Limb (tissue), 2 donors: Measurements from ENCODE around the gene DHRS11.
A peak's percentile ranks its signal among the peaks of the same experiment; 100 is the strongest.
"Not testable (repeated sequence)": the region's sequence is repeated elsewhere in the genome, so short reads cannot be mapped to it uniquely, and the experiment has no call there.

Source experiments
- DNase-seq, 2 donors: peaks; one replicate each; pipeline ENCODE4 v3.0.0-alpha.2; 2016; ENCODE audit errors: extremely low spot score in 2 of 2

Gene DHRS11

DNA sequence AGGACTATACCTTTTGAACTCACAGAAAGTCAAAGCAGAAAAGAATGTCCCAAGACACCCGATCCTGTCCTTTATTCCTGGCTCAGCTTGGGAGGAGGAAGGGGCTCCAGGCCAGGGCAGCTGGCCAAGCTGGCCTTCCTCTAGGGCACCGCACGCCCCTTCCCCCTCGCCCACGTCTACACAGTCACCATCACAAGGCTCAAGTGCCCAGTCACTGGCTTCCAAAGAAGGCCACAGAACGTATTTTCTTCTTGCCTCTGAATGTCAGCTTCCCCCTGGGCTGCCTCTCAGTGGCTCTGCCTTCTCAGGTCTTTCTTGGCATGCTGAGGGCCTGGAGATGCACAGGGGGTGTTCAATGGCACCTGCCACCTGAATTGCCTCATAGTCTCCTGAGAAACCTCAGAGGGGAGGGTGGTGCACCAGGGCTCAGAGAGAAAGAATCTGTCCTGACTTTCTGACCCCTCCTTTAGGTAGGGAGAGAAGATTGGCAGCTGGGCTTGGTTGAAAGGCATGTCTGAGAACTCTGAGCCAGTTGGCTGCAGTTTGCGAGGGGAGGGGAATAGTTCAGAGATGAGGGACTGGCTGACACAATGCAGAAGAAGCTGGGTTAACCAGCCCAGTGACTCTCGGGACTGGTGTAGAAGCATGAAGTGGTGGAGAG is 2.1 kb downstream of the DHRS11 start:
- DNase-seq, result no peak

DNA sequence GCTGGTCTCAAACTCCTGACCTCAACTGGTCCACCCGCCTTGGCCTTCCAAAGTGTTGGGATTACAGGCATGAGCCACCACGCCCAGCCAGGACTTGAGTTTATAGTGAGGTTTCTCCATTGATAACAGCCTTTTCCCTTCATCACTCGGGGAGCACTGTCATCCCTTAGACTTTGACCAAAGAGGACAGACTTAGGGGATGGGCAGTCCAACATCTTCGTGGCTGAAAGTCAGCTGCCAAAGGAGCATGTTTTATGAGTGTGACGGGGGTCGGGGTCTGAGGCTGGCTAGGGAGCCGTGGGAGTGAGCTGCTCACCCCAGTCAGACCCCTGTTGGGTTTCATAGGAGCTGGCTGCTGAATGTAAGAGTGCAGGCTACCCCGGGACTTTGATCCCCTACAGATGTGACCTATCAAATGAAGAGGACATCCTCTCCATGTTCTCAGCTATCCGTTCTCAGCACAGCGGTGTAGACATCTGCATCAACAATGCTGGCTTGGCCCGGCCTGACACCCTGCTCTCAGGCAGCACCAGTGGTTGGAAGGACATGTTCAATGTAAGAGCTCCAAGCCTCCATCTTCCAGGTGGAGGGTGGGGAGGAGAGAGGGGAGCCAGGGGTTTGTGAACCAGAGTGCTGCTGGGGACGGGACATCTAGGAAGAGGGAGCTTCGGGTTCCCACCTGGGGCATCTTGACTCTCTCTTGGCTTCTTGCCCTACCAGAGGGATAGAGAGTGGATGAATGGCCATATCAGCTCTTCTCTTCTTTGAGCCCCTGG is 3.1 kb downstream of the DHRS11 start:
- no peak for DNase-seq

DNA sequence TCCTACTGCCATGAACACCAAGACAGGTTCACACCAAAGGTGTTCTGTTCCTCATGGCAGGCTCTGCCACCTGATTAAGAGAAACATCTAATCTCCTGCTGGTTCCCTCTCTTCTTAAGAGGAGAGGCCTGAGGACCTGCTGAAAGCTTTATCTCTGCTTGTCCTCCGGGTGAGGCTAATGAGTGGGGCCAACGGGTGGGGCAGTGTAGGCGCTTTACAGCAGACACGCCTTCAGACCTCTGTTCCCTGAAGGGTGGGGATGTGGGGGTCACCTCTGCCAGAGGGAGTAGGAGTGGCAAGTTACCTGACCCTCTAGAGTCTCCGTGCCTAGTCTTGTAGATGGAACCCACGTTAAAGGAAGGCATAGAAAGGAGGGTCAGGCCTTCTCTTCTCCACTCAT is 5.5 kb downstream of the DHRS11 start:
- DNase-seq, result no peak

DNA sequence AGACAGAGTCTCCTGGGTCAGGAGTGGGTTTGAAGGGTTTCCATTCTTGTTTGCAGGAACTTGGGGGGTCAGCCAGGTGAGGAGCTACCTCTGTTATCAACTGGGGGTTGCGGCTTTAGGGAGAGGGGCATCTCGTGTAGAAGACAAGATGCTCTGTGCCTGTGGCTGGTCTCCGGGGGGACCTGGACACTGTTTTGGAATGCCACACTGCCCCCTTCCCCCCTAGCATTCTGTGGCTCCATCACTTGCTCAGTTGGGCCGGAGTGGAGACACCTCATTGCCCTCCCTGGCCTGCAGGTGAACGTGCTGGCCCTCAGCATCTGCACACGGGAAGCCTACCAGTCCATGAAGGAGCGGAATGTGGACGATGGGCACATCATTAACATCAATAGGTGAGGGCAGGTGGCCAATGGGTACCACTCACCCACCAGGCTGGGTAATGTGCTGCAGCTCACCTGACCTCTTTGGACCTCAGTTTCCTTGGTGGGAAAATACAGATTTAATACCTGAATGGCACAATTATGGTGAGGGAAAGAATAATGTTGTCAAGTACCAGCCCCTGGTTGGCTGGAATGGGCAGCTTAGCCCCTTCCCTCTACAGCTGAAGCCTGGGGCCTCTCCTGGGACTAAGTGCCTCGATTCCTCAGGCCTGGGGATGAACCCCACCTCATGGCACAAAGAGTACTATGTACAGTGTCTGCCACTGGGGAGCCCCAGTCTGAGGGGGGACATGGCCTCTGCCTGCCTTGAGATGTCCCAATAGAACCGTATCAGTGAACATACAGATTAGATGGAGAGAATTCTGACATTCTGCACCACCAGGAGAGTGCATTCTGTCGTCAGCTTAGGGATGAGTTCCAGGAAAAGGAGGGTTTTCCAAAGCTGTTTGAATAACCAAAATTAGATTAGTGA is 6.4 kb downstream of the DHRS11 start:
- no peak for DNase-seq

DNA sequence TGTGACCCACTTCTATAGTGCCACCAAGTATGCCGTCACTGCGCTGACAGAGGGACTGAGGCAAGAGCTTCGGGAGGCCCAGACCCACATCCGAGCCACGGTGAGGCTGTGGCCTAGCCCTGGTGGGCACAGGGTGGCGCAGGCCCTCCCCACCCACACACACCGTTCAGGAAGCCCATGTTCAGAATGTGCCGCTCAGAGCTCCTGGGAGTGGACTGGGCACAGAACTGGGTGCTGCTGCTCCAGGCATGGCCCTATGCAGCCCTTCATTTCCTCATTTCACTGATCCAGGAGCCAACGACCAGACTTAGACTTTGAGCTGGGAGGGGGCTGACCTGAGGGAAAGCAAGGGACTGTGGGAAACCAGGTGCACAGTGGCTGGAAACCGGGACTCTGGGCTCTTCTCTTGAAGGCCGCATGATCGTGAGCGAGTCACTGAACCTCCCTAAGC is 7.3 kb downstream of the DHRS11 start:
- DNase-seq, result no peak

DNA sequence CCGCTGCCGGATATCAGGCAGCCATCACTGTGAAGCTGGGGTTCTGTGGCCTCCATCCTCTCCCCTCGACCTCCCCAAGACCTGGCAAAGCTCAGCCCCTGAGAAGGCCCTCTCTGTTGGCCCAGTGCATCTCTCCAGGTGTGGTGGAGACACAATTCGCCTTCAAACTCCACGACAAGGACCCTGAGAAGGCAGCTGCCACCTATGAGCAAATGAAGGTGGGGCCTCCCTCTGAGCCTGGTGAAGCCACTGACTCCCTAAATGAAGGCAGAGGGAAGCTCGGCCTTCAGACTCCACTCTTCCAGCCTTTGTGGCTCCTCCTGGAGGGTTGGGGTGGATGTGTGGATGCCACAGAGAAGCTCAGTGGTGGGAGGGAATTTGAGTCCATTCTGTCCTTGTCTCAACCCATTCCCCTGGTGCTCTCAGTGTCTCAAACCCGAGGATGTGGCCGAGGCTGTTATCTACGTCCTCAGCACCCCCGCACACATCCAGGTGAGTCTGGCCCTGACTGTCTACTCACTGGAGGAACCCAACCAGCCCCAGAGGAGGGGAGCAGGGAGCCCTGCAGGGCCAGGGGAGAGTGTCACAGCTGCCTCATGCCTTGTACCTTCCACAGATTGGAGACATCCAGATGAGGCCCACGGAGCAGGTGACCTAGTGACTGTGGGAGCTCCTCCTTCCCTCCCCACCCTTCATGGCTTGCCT is 8.0 kb downstream of the DHRS11 start:
- no peak for DNase-seq

DNA sequence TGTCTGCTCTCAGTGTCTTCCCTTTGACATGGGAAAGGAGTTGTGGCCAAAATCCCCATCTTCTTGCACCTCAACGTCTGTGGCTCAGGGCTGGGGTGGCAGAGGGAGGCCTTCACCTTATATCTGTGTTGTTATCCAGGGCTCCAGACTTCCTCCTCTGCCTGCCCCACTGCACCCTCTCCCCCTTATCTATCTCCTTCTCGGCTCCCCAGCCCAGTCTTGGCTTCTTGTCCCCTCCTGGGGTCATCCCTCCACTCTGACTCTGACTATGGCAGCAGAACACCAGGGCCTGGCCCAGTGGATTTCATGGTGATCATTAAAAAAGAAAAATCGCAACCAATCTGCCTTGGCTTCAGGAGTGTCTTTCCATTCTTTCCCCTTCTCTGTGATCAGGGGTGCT is 8.8 kb downstream of the DHRS11 start:
- DNase-seq, result no peak

DNA sequence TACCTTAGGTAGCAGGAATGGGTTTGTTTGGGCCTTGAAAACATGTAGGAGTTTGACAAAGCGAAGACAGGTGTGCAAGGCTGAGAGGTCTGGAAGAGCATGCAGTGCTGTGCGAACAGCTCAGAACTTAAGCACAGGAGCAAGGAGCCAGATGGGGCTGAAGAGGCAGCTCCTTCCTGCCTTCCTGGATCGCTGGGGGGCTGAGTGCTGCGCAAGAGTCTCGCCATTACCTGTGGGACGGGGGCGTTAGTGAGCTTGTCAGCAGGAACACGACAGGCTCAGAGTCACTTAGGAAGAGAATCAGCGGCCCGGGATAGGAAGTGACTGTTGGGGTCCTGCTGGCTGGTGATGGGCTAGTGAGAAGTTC is 9.2 kb downstream of the DHRS11 start:
- DNase-seq, result no peak

DNA sequence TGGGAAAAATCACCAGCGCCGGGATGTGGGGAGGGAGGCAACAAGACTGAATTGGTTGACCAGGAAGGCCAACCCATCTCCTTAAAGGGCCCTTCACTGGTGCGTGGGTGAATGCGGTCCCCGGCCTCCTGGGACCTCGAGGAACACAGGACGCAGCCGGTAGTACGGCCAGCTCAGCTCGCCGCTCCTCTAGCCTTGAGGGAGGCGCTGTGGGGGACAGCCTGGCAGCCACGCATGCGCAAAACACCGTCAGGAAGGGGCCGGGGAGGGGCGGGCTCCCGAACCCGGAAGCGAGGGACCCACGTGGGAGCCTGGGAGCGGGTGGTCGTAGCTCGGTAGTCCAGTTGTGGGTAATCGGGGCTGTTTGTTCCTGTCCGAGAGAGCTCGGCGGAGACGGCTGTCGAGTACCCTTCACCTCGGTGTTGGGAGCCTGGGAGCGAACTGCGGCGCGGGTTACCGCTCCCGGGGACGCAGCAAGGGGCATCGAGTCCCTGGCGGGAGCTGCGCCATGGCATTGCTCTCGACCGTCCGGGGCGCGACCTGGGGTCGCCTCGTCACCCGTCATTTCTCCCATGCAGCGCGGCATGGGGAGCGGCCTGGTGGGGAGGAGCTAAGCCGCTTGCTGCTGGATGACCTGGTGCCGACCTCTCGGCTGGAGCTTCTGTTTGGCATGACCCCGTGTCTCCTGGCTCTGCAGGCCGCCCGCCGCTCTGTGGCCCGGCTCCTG is 9.8 kb downstream of the DHRS11 start, which contains the start of gene MRM1:
TSS of gene MRM1 (plus strand) at position 281 of the 727 bp plus-strand sequence. CDS start at position 509, 228 bp downstream.
- peak; percentile 84 to 94 for DNase-seq

DNA sequence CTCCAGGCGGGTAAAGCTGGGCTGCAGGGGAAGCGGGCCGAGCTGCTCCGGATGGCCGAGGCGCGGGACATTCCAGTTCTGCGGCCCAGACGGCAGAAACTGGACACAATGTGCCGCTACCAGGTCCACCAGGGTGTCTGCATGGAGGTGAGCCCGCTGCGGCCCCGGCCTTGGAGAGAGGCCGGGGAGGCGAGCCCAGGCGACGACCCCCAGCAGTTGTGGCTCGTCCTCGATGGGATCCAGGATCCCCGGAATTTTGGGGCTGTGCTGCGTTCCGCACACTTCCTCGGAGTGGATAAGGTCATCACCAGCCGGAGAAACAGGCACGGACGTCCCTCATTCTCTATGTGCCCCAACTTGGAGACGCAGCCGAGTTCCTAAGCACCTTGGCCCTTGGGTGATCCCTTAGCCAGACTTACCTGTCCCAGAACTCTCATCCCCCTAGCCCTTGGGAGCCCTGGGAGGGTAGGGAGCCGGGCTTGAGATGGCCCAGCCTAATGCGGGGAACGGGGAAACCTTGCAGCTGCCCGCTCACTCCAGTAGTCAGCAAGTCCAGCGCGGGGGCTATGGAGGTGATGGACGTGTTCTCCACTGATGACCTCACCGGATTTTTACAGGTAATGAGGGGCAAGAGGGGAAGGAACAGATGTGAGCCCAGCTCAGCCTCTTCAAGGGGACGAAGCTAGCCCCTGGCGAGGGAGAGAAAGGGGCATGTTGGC is 10.5 kb downstream of the DHRS11 start:
- DNase-seq, result peak in 1 of 2 donors; percentile 39

DNA sequence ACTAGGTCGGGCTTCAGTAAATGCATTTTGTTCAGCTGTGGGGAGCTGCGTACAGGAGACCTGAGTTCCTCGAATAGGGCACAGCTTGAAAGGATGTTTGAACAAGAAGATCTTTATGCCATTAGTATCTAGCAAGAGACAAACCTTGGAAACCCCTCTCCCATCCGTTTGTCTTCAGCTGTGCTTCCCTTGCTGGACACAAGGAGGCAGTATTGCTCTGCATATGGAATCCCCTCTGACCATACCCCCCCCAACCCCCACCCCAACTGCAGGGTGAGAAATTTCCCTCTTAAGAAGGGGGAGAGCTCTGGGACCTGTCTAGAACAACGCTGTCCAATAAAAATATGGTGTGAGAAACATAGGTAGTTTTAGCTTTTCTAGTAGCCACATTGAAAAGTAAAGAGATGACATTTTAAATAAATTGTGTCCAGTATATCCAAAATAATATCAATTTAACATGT is 11.3 kb downstream of the DHRS11 start:
- DNase-seq, result peak; percentile 59 to 71

DNA sequence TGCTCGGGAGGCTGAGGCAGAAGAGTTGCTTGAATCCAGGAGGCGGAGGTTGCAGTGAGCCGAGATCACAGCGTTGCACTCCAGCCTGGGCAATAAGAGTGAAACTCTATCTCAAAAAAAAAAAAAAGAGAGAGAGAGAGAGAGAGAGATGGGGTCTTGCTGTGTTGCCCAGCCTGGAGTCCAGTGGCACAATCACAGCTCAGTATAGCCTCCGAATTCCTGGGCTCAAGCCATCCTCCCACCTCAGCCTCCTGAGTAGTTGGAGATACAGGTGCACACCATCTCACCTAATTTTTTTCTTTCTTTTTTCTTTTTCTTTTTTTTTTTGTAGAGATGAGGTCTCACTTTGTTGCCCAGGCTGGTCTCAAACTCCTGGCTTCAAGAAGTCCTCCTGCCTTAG is 13.3 kb downstream of the DHRS11 start:
- not testable (repeated sequence) for DNase-seq

DNA sequence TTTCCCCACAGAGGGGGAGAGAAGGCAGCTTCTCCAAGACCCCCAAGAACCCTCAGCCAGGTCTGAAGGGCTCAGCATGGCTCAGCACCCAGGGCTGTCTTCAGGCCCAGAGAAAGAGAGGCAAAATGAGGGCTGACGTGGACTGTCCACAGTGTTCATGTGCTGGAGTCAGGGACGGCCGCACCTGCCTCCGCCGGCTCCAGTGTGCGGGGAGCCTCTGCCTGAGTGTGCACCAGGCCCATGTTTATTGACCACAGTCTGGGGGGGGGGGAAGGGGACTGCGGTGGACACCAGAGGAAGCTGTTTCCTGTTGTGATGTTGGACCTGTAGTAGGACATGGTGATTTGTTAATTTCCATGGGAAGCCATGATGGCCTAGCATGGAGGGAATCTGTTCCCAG is 16.6 kb downstream of the DHRS11 start:
- no peak for DNase-seq

DNA sequence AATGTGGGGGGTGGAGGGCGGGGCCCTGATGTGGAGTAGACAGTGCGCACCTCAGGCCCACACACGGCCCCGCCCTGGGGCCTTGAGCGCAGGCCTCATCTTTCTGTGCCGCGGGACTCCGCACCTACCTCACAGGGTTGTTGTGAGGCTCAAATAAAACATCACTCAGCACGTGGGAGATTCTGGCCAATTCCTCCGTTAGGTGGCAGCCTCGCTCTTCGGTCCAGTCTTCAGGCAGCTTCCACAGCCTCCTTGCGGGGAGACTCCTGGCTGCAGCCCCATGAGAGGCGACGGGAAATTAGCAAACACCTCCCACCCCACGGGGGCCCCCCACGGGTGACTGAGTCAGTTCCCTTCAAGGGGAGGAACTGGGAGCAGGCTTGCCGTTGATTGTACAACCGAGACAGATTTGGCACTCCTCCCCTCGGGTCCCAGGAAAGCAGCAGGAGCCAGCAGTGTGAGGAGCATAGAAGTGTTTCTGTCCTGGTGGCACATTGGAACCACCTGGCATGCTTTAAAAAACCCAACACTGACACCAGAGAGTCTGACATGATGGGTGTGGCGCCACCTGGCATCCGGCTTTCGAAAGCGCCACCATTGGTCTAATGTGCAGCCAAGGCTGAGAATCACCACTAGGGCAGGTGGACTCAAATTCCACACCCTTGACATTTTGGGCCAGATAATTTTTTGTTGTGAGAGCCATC is 17.3 kb downstream of the DHRS11 start:
- peak; percentile 59 to 76 for DNase-seq

DNA sequence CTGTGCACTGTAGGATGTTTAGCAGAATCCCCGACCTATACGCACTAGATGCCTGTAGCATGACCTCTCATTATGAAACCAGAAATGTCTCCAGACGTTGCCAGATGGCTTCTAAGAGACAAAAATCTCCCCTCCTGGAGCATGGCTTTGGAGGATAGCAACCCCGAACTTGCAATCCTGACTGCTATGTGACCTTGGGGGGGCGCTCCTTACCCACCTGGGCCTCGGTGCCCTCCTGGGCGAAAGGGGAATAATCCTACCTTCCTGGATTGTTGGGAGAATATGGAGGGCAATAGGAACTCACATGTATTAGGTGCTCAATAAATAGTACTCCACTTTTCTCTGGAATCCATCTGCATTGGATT is 17.8 kb downstream of the DHRS11 start:
- DNase-seq, result no peak

DNA sequence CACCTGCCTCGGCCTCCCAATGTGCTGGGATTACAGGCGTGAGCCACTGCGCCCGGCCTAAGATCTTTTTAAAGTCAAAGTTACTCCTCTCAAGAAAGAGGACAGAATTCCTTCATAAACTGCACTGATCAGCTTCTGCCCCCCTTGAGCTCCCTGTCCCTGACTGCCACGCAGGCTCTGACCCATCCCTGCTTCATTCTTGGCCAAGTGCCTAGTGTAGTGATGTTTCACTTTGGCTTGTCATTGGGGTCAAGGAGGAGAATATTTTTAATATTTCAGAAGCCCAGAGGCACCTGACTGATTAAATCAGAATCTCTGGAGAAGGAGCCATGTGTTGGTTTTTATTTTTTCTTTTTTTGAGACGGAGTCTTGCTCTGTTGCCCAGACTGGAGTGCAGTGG is 18.8 kb downstream of the DHRS11 start:
- DNase-seq, result no peak

DNA sequence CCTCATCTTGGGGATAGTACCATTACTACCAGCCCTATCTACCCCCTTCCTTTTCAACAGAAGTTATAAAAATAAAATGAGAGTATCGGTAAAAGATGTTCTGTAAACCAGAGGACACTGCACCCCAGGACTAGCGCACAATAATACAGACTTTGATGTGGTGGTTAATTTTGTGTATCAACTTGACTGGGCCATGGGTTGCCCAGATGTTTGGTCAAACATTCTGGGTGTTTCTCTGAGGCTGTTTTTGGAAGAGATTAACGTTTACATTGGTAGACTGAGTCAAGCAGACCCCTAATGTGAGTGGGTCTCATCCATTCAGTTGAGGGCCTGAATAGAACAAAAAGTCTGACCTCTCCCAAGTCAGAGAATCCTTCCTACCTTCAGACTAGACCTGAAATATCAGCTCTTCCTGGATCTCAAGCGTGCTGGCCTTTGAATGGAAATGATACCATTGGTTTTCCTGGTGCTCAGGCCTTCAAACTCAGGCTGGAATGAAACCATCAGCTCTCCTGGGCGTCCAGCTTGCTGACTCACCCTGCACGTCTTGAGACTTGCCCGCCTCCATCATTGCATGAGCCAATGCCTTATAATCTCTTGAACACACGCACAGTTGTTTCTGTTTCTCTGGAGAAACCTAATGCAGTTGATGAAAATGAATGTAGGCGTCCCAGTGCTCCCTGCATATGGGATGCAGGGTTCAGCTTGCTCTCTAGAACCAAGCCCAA is 19.8 kb downstream of the DHRS11 start:
- DNase-seq, result no peak

DNA sequence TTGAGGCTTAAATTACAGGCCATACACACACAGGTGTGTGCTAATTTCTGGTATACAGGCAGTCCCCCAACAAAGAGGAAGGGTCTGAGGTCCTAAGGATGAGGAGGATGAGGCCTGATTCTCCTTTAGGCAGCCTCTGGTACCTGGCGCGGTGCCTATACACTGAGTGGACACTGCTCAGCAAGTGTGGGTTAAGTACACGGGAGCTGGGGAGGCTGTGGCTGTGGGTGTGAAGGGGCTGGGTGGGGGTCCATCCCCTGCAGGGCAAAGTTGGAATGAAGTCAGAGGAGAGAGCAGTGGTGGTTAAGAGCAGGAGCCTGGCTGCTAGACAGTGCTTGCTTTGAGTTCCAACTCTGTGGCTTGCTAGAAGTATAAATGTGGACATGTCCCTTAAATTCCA is 20.6 kb downstream of the DHRS11 start:
- no peak for DNase-seq

DNA sequence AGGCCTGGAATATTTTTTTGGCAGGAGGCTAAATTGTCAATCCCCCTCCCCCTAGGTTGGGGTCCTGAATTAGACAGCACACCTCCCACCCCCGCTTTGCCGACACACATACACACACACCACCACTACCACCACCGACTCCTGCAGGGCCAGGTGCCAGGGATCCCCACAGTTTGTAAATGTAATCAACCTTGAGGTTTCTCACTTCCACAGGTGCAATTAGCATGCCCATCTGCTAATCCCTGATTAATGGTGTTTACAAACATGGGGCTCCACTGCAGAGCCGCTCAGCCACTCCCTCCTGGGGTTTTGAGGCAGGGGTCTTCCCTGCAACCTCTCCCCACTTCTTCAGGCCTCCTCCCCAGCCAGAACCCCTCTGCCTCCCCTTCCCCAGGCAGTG is 21.5 kb downstream of the DHRS11 start:
- no peak for DNase-seq
